Stimulated activated naive CD8-positive, alpha-beta T cell treated with anti-CD3 and anti-CD28 coated beads, Interleukin-15, Interleukin-2, amounts not matched to agents 100 ng/mL and 50 ng/mL, for 24 hours (primary cell): ENCODE results near the gene DNLZ.

Experiments
- H3K27ac Mint-ChIP-seq: one replicate; pipeline ENCODE4 v1.8.0; 2021; ENCODE audit warnings: mild to moderate bottlenecking, mixed read lengths
- H3K27me3 Mint-ChIP-seq: one replicate; pipeline ENCODE4 v1.8.0; 2021; ENCODE audit warnings: mixed read lengths
- H3K36me3 Mint-ChIP-seq: one replicate; pipeline ENCODE4 v1.8.0; 2021; ENCODE audit warnings: low read depth, mixed read lengths
- H3K4me1 Mint-ChIP-seq: one replicate; pipeline ENCODE4 v1.8.0; 2021; ENCODE audit warnings: low read depth, mixed read lengths
- H3K4me3 Mint-ChIP-seq: one replicate; pipeline ENCODE4 v1.8.0; 2021; ENCODE audit warnings: mild to moderate bottlenecking, mixed read lengths
- H3K9me3 Mint-ChIP-seq: one replicate; pipeline ENCODE4 v1.8.0; 2021; ENCODE audit warnings: mixed read lengths

DNLZ gene

GRCh38 chr9:136331030-136331429 is 32.5 kb downstream of the DNLZ start:
- H3K4me1 Mint-ChIP-seq: no peaks in the 10 kb centered on the region
- no peak overlapping the region for H3K27ac Mint-ChIP-seq
- no peaks in the 10 kb centered on the region for H3K9me3 Mint-ChIP-seq
- no peak overlapping the region for H3K4me3 Mint-ChIP-seq
- H3K27me3 Mint-ChIP-seq: no peaks in the 10 kb centered on the region
- H3K36me3 Mint-ChIP-seq: no peaks in the 10 kb centered on the region

- Mint-ChIP-seq H3K4me1 (no peaks in the 10 kb centered on the region), H3K9me3 (no peaks in the 10 kb centered on the region), H3K36me3 (no peaks in the 10 kb centered on the region), H3K27ac (no peak overlapping the region), H3K27me3 (no peaks in the 10 kb centered on the region), H3K4me3 (no peak overlapping the region)
Observed at GRCh38 chr9:136330406-136330990, 33.0 kb downstream of the DNLZ start.

- H3K4me1 Mint-ChIP-seq: no peaks in the 10 kb centered on the region
- no peak overlapping the region for H3K27ac Mint-ChIP-seq
- H3K9me3 Mint-ChIP-seq: no peaks in the 10 kb centered on the region
- no peaks in the 10 kb centered on the region for H3K36me3 Mint-ChIP-seq
- H3K27me3 Mint-ChIP-seq: no peaks in the 10 kb centered on the region
- no peak overlapping the region for H3K4me3 Mint-ChIP-seq
Observed at GRCh38 chr9:136329636-136330405, 33.7 kb downstream of the DNLZ start.

- no peaks in the 10 kb centered on the region for H3K36me3 Mint-ChIP-seq
- no peaks in the 10 kb centered on the region for H3K9me3 Mint-ChIP-seq
- no peaks in the 10 kb centered on the region for H3K4me1 Mint-ChIP-seq
- no peak overlapping the region for H3K27ac Mint-ChIP-seq
- H3K4me3 Mint-ChIP-seq: no peak overlapping the region
- no peaks in the 10 kb centered on the region for H3K27me3 Mint-ChIP-seq
Observed at GRCh38 chr9:136329211-136329627, 34.3 kb downstream of the DNLZ start.

- no peaks in the 10 kb centered on the region for H3K36me3 Mint-ChIP-seq
- peak overlapping the region; percentile 51 for H3K4me3 Mint-ChIP-seq
- H3K9me3 Mint-ChIP-seq: no peaks in the 10 kb centered on the region
- H3K4me1 Mint-ChIP-seq: no peaks in the 10 kb centered on the region
- H3K27ac Mint-ChIP-seq: no peak overlapping the region
- H3K27me3 Mint-ChIP-seq: no peaks in the 10 kb centered on the region
Observed at GRCh38 chr9:136328622-136329041, 34.9 kb downstream of the DNLZ start.

GRCh38 chr9:136328011-136328621 is 35.4 kb downstream of the DNLZ start:
- no peaks in the 10 kb centered on the region for H3K9me3 Mint-ChIP-seq
- no peaks in the 10 kb centered on the region for H3K36me3 Mint-ChIP-seq
- no peaks in the 10 kb centered on the region for H3K4me1 Mint-ChIP-seq
- H3K4me3 Mint-ChIP-seq: peak overlapping the region; percentile 17
- H3K27ac Mint-ChIP-seq: no peak overlapping the region
- H3K27me3 Mint-ChIP-seq: no peaks in the 10 kb centered on the region

- Mint-ChIP-seq H3K27me3 (no peaks in the 10 kb centered on the region), H3K4me3 (peak within 1 kb of the TSS; percentile 54), H3K36me3 (no peaks in the 10 kb centered on the region), H3K9me3 (no peaks in the 10 kb centered on the region), H3K4me1 (no peaks in the 10 kb centered on the region), H3K27ac (no peak within 1 kb of the TSS)
Observed at GRCh38 chr9:136327304-136327974, 36.1 kb downstream of the DNLZ start, which contains the start of gene GPSM1. Gene GPSM1, plus strand, starts transcription at chr9:136327539. Its CDS starts 157 bp downstream, at chr9:136327696.

GRCh38 chr9:136326761-136327303 is 36.7 kb downstream of the DNLZ start:
- Mint-ChIP-seq H3K9me3 (no peaks in the 10 kb centered on the region), H3K27ac (no peak overlapping the region), H3K4me1 (no peaks in the 10 kb centered on the region), H3K4me3 (peak overlapping the region; percentile 53), H3K27me3 (no peaks in the 10 kb centered on the region), H3K36me3 (no peaks in the 10 kb centered on the region)

GRCh38 chr9:136326061-136326760 is 37.3 kb downstream of the DNLZ start:
- Mint-ChIP-seq H3K27me3 (no peaks in the 10 kb centered on the region), H3K27ac (no peak overlapping the region), H3K9me3 (no peaks in the 10 kb centered on the region), H3K36me3 (no peaks in the 10 kb centered on the region), H3K4me3 (no peak overlapping the region), H3K4me1 (no peaks in the 10 kb centered on the region)

- H3K27ac Mint-ChIP-seq: no peak overlapping the region
- no peaks in the 10 kb centered on the region for H3K9me3 Mint-ChIP-seq
- no peaks in the 10 kb centered on the region for H3K4me1 Mint-ChIP-seq
- no peaks in the 10 kb centered on the region for H3K27me3 Mint-ChIP-seq
- no peak overlapping the region for H3K4me3 Mint-ChIP-seq
- no peaks in the 10 kb centered on the region for H3K36me3 Mint-ChIP-seq
Observed at GRCh38 chr9:136325358-136325757, 38.2 kb downstream of the DNLZ start.

GRCh38 chr9:136324501-136325300 is 38.8 kb downstream of the DNLZ start:
- no peaks in the 10 kb centered on the region for H3K9me3 Mint-ChIP-seq
- no peaks in the 10 kb centered on the region for H3K27me3 Mint-ChIP-seq
- no peaks in the 10 kb centered on the region for H3K4me1 Mint-ChIP-seq
- H3K36me3 Mint-ChIP-seq: no peaks in the 10 kb centered on the region
- no peak overlapping the region for H3K27ac Mint-ChIP-seq
- no peak overlapping the region for H3K4me3 Mint-ChIP-seq

- H3K36me3 Mint-ChIP-seq: no peaks in the 10 kb centered on the region
- H3K27ac Mint-ChIP-seq: no peak overlapping the region
- H3K4me1 Mint-ChIP-seq: no peaks in the 10 kb centered on the region
- H3K4me3 Mint-ChIP-seq: no peak overlapping the region
- H3K9me3 Mint-ChIP-seq: no peaks in the 10 kb centered on the region
- H3K27me3 Mint-ChIP-seq: no peaks in the 10 kb centered on the region
Observed at GRCh38 chr9:136323371-136323789, 40.2 kb downstream of the DNLZ start.

GRCh38 chr9:136322756-136323330 is 40.7 kb downstream of the DNLZ start:
- H3K4me1 Mint-ChIP-seq: no peaks in the 10 kb centered on the region
- no peak overlapping the region for H3K4me3 Mint-ChIP-seq
- H3K27ac Mint-ChIP-seq: no peak overlapping the region

More at GRCh38 chr9:136322756-136323330, 40.7 kb downstream of the DNLZ start:
- Mint-ChIP-seq H3K9me3 (no peaks in the 10 kb centered on the region), H3K27me3 (no peaks in the 10 kb centered on the region), H3K36me3 (no peaks in the 10 kb centered on the region)
